ENCODE measurements around the gene HTR6.

DNA sequence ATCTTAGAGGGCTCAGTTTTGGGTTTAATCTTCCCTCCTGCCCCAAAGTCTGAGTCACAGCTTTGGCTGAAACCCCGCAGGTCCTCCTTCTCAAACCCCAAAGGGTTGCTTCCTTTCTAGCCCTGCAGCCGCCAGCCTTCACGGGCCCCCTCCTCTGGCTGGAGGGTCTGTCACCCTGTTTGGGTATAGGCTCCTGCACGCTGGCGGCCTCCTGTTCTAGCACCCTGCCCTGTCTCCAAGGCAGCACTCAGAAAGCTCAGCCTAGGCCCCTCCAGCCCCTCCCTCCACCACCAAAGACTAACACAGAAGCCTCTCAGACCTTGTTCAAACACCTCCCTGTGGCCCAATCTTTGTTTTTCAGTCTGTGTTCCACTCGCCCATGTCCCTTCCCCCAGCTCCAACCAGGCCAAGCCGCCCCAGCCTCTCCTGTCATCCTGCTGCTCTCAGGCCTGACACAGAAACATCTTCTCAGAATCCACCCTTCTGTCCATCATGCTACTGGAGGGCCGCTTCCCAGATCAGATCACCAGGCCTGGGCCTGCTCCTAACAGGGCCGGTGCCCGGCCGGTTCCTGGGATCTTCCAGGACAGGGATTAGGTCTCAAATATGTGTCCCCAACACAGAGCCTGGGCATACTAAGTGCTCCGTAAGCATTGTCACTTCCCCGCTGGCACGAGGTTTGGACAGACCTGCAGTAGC lies 35.6 kb downstream of the HTR6 start:
- TF ChIP-seq EP300 (IDR thresholded peaks at IDR 0.05; ENCODE audit: low read depth) = no peak
- TF ChIP-seq, protein P1, sequence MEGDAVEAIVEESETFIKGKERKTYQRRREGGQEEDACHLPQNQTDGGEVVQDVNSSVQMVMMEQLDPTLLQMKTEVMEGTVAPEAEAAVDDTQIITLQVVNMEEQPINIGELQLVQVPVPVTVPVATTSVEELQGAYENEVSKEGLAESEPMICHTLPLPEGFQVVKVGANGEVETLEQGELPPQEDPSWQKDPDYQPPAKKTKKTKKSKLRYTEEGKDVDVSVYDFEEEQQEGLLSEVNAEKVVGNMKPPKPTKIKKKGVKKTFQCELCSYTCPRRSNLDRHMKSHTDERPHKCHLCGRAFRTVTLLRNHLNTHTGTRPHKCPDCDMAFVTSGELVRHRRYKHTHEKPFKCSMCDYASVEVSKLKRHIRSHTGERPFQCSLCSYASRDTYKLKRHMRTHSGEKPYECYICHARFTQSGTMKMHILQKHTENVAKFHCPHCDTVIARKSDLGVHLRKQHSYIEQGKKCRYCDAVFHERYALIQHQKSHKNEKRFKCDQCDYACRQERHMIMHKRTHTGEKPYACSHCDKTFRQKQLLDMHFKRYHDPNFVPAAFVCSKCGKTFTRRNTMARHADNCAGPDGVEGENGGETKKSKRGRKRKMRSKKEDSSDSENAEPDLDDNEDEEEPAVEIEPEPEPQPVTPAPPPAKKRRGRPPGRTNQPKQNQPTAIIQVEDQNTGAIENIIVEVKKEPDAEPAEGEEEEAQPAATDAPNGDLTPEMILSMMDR (IDR thresholded peaks at IDR 0.05) = no peak
